ENCODE results near the gene ALB. TPM values are rescaled to one million over a fixed set of nuclear protein-coding genes. Genes with fewer than 3 reads are reported as not detected.

ALB gene
- total RNA-seq, 2 experiments from 2014 or later = 0.47 to 0.63 TPM

DNA sequence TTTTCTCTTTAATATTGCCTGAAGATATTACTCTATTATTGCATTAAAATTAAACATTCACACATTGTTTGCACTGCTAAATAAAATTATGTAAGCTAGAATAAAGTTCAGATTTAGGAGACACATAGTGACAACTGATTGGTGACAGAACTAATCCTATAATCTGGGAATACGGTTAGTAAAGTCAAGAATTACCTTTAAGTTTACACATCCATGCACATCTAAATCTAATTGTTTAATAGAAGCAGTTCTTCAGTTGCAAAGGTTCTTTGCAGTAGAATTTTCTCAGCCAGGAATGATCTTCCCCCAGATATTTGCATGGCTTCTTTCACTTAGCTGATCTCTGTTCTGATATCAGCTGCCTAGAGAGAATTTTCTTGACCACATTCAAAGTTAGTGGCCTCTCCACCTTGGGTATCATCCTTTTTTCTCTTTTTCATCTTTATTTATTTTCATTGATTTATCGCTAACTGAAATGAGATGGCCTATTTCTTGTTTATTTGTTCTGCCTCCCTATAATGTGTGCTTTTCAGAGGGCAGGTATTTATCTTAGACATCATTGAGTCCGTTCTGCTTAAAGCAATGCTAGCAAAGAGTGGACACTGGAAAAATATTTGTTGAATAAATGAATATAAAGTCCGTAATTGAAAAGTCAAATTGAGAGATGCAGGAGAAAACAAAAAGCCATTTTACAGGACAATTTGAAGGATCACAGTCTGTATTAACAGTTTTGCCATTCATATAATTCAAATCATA, 44.5 kb downstream of the ALB start:
- Mint-ChIP-seq H3K27ac (no peak overlapping the region), H3K36me3 (ENCODE audit: low read depth) (no peaks in the 10 kb centered on the region), H3K27me3 (peaks cover 23% of the 10 kb centered on the region), H3K4me3 (no peak overlapping the region), H3K4me1 (ENCODE audit: low read depth) (no peaks in the 10 kb centered on the region), H3K9me3 (no peaks in the 10 kb centered on the region)
- no peak overlapping the region for H3K27ac ChIP-seq (ENCODE audit: low read depth in 1 of 2, low read length in 2 of 2)
- ATAC-seq (ENCODE audit: poor library complexity) = no peak
- ChIA-PET POLR2A (no interaction called here), CTCF (no interaction called here)
- intact Hi-C loops (cut with DNase I, micrococcal nuclease) = no loop called here
- no peaks in the 10 kb centered on the region for H3K4me1 ChIP-seq (ENCODE audit: insufficient read depth, low read length)
- H3K27me3 ChIP-seq (ENCODE audit: control insufficient read depth in 1 of 2, insufficient read depth in 2 of 2, low read length in 2 of 2) = no peaks in the 10 kb centered on the region
- H3K9me3 ChIP-seq (ENCODE audit: control insufficient read depth in 1 of 2, insufficient read depth in 1 of 2, low read length in 2 of 2) = no peaks in the 10 kb centered on the region
- H3K4me3 ChIP-seq (ENCODE audit: low read length) = no peak overlapping the region
- DNase-seq = no peak
- no peaks in the 10 kb centered on the region for H3K36me3 ChIP-seq (ENCODE audit: insufficient read depth, low read length)
- TF ChIP-seq, protein P1, sequence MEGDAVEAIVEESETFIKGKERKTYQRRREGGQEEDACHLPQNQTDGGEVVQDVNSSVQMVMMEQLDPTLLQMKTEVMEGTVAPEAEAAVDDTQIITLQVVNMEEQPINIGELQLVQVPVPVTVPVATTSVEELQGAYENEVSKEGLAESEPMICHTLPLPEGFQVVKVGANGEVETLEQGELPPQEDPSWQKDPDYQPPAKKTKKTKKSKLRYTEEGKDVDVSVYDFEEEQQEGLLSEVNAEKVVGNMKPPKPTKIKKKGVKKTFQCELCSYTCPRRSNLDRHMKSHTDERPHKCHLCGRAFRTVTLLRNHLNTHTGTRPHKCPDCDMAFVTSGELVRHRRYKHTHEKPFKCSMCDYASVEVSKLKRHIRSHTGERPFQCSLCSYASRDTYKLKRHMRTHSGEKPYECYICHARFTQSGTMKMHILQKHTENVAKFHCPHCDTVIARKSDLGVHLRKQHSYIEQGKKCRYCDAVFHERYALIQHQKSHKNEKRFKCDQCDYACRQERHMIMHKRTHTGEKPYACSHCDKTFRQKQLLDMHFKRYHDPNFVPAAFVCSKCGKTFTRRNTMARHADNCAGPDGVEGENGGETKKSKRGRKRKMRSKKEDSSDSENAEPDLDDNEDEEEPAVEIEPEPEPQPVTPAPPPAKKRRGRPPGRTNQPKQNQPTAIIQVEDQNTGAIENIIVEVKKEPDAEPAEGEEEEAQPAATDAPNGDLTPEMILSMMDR (IDR thresholded peaks at IDR 0.05) = no peak

DNA sequence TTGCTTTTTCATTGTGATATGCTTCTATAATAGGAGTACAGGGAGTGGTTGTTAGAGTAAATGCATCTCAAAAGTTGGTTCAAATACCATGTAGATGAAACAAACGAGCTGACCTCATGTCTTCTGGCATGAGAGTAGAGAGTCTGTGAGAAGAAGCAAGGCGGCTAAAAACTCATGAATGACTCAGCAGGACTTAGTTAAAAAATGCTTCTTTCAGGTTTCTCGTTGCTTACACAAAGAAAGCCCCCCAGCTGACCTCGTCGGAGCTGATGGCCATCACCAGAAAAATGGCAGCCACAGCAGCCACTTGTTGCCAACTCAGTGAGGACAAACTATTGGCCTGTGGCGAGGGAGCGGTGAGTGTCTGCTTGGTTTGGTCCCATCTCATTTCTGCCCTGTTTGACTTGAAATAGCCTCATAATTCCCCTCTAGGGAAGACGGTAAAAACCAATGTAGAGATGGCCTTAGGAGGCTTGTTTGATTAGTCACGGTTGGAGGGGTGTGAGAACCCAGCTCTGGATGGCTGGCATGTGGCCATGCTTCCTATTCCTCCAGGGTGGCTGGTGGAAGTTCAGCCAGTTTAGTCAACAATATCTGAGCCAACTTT, 46.4 kb downstream of the ALB start:
- Histone ChIP-seq H3K27me3 (ENCODE audit: control insufficient read depth in 1 of 2, insufficient read depth in 2 of 2, low read length in 2 of 2) (no peaks in the 10 kb centered on the region), H3K27ac (ENCODE audit: low read depth in 1 of 2, low read length in 2 of 2) (no peak overlapping the region), H3K4me1 (ENCODE audit: insufficient read depth, low read length) (no peaks in the 10 kb centered on the region), H3K36me3 (ENCODE audit: insufficient read depth, low read length) (no peaks in the 10 kb centered on the region), H3K9me3 (ENCODE audit: control insufficient read depth in 1 of 2, insufficient read depth in 1 of 2, low read length in 2 of 2) (no peaks in the 10 kb centered on the region), H3K4me3 (ENCODE audit: low read length) (no peak overlapping the region)
- Mint-ChIP-seq H3K27me3 (peaks cover 19% of the 10 kb centered on the region), H3K27ac (no peak overlapping the region), H3K36me3 (ENCODE audit: low read depth) (no peaks in the 10 kb centered on the region), H3K4me3 (no peak overlapping the region), H3K4me1 (ENCODE audit: low read depth) (no peaks in the 10 kb centered on the region), H3K9me3 (no peaks in the 10 kb centered on the region)
- DNase-seq = no peak
- ChIA-PET CTCF (no interaction called here), POLR2A (no interaction called here)
- intact Hi-C loops (cut with DNase I, micrococcal nuclease) = no loop called here
- no peak for ATAC-seq (ENCODE audit: poor library complexity)
- TF ChIP-seq, protein P1 (IDR thresholded peaks at IDR 0.05) = no peak

DNA sequence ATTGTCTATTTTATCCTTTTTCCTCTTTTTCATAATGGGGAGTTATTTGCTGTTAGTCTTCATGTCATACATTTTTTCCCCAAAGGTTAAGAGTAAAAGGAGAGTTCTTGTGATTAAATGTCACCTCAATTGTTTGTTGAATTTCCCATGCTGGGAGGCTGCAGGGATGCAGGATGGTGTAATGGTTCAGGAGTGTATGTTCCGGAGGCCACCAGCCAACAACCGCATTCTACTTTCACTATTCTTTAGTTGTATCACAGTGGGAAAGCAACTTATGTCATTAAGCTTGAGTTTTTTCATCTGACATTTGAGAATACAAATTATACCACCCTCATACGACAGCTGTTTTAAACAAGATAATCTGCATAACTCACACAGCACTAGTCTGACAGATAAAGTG, 47.3 kb downstream of the ALB start:
- TF ChIP-seq, protein P1 (IDR thresholded peaks at IDR 0.05) = no peak
- no peaks in the 10 kb centered on the region for H3K4me1 ChIP-seq (ENCODE audit: insufficient read depth, low read length)
- no peaks in the 10 kb centered on the region for H3K4me1 Mint-ChIP-seq (ENCODE audit: low read depth)
- peaks cover 22% of the 10 kb centered on the region for H3K27me3 Mint-ChIP-seq
- intact Hi-C loops (cut with DNase I, micrococcal nuclease) = no loop called here
- no peaks in the 10 kb centered on the region for H3K9me3 Mint-ChIP-seq
- H3K9me3 ChIP-seq (ENCODE audit: control insufficient read depth in 1 of 2, insufficient read depth in 1 of 2, low read length in 2 of 2) = no peaks in the 10 kb centered on the region
- H3K27me3 ChIP-seq (ENCODE audit: control insufficient read depth in 1 of 2, insufficient read depth in 2 of 2, low read length in 2 of 2) = no peaks in the 10 kb centered on the region
- H3K4me3 ChIP-seq (ENCODE audit: low read length) = no peak overlapping the region
- DNase-seq (no peak), ATAC-seq (ENCODE audit: poor library complexity) (no peak)
- ChIA-PET POLR2A (no interaction called here), CTCF (no interaction called here)
- H3K27ac Mint-ChIP-seq = no peak overlapping the region
- H3K4me3 Mint-ChIP-seq = no peak overlapping the region
- H3K36me3 ChIP-seq (ENCODE audit: insufficient read depth, low read length) = no peaks in the 10 kb centered on the region
- H3K27ac ChIP-seq (ENCODE audit: low read depth in 1 of 2, low read length in 2 of 2) = no peak overlapping the region
- no peaks in the 10 kb centered on the region for H3K36me3 Mint-ChIP-seq (ENCODE audit: low read depth)
